HG02885 (cell line): Measurements from ENCODE around the gene CFD.
"Not testable (repeated sequence)": the region's sequence is repeated elsewhere in the genome, so short reads cannot be mapped to it uniquely, and the experiment has no call there.

Experiments
- ATAC-seq: cut with Tn5 transposase; IDR thresholded peaks from one replicate; pipeline ENCODE4 v1.9.1; 2021; ENCODE audit warnings: mild to moderate bottlenecking; ENCODE audit not compliant: unreplicated experiment, poor library complexity

Gene CFD

GRCh38 chr19:858868-859843 is at the start of gene CFD:
Gene CFD, plus strand, starts transcription at chr19:859664. Its CDS starts 26 bp downstream, at chr19:859690.
- no peak for ATAC-seq

GRCh38 chr19:810077-810855 is 49.2 kb upstream of the CFD start:
- no peak for ATAC-seq

- no peak for ATAC-seq
These were observed 48.5 kb upstream of the CFD start for GRCh38 chr19:810883-811489.

GRCh38 chr19:811506-812048 is 47.9 kb upstream of the CFD start:
- no peak for ATAC-seq

- no peak for ATAC-seq
These were observed 47.3 kb upstream of the CFD start for GRCh38 chr19:812049-812746.

- no peak for ATAC-seq
These were observed 46.7 kb upstream of the CFD start for GRCh38 chr19:812747-813218.

- no peak for ATAC-seq
These were observed 46.0 kb upstream of the CFD start for GRCh38 chr19:813219-814151.

GRCh38 chr19:814152-815078 is 45.0 kb upstream of the CFD start:
- no peak for ATAC-seq

- ATAC-seq = no peak
These were observed 44.2 kb upstream of the CFD start for GRCh38 chr19:815079-815774.

GRCh38 chr19:815775-816499 is 43.5 kb upstream of the CFD start:
- no peak for ATAC-seq

- ATAC-seq = no peak
These were observed 43.0 kb upstream of the CFD start for GRCh38 chr19:816500-816857.

- ATAC-seq = not testable (repeated sequence)
These were observed 39.3 kb upstream of the CFD start for GRCh38 chr19:820212-820611.

- ATAC-seq = no peak
These were observed 38.1 kb upstream of the CFD start for GRCh38 chr19:821231-821824.

GRCh38 chr19:821825-822503 is 37.5 kb upstream of the CFD start, which contains the start of gene PLPPR3:
Gene PLPPR3, minus strand, starts transcription at chr19:821955. Its CDS starts 396 bp downstream, at chr19:821559.
- ATAC-seq = no peak

GRCh38 chr19:823565-824121 is 35.8 kb upstream of the CFD start:
- no peak for ATAC-seq
